ENCODE measurements around the gene ENOX2. TPM values are rescaled to one million over a fixed set of nuclear protein-coding genes. Genes with fewer than 3 reads are reported as not detected.

ENOX2 gene
- polyA plus RNA-seq, 3 donors, result 6.8 to 22.1 (median 14.7) TPM

DNA sequence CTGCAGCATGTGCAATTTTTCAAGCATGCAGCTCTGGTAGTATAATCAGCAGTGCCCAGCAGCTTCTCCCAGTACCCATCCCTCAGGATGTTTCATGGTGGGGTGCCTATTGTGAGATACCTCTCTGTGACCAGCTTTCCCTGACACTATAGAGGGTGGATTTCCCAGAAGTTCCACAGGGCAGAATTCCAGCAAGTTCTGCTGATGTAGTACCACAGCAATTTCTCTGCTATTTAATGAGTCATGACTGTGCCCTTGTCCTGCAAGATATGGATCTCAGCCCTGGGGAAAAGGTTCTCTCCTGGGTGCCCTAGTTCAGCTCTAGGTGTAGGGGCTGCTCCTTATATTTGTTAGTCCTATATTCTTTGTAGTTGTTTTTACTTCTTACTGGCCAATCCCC lies 174.8 kb downstream of the ENOX2 start:
- TF ChIP-seq, protein P1, sequence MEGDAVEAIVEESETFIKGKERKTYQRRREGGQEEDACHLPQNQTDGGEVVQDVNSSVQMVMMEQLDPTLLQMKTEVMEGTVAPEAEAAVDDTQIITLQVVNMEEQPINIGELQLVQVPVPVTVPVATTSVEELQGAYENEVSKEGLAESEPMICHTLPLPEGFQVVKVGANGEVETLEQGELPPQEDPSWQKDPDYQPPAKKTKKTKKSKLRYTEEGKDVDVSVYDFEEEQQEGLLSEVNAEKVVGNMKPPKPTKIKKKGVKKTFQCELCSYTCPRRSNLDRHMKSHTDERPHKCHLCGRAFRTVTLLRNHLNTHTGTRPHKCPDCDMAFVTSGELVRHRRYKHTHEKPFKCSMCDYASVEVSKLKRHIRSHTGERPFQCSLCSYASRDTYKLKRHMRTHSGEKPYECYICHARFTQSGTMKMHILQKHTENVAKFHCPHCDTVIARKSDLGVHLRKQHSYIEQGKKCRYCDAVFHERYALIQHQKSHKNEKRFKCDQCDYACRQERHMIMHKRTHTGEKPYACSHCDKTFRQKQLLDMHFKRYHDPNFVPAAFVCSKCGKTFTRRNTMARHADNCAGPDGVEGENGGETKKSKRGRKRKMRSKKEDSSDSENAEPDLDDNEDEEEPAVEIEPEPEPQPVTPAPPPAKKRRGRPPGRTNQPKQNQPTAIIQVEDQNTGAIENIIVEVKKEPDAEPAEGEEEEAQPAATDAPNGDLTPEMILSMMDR (IDR thresholded peaks at IDR 0.05), result no peak
- H3K27me3 Mint-ChIP-seq (ENCODE audit: low read depth in 3 of 3), result no peaks in the 10 kb centered on the region
- no peak overlapping the region for H3K4me3 Mint-ChIP-seq
- Histone ChIP-seq H3K27me3 (ENCODE audit: control insufficient read depth in 2 of 2, insufficient read depth in 2 of 2, low read length in 2 of 2) (no peaks in the 10 kb centered on the region), H3K4me2 (replicated peaks; ENCODE audit: extremely low read depth, low read length, poor library complexity, severe bottlenecking) (no peak overlapping the region), H2AFZ (ENCODE audit: insufficient read depth, low read depth, low read length, poor library complexity, severe bottlenecking) (no peak overlapping the region), H3K4me1 (ENCODE audit: control insufficient read depth in 1 of 2, insufficient read depth in 2 of 2, low read length in 2 of 2) (no peaks in the 10 kb centered on the region), H4K20me1 (ENCODE audit: insufficient read depth, low read length) (no peaks in the 10 kb centered on the region), H3K9me3 (replicated peaks in 1 of 2; ENCODE audit: control insufficient read depth in 1 of 2, insufficient read depth in 1 of 2, low read length in 2 of 2) (peaks cover 7 to 19% of the 10 kb centered on the region in 2 donors), H3K79me2 (ENCODE audit: insufficient read depth, low read length) (no peaks in the 10 kb centered on the region), H3K4me3 (replicated peaks in 1 of 3; ENCODE audit: low read depth in 2 of 3, low read length in 3 of 3) (no peak overlapping the region), H3K27ac (ENCODE audit: low read depth in 1 of 2, low read length in 2 of 2) (no peak overlapping the region), H3K9ac (ENCODE audit: insufficient read depth, low read length, poor library complexity, severe bottlenecking) (no peak overlapping the region), H3K36me3 (replicated peaks in 1 of 2; ENCODE audit: control insufficient read depth in 1 of 2, insufficient read depth in 2 of 2, low read length in 2 of 2) (no peaks in the 10 kb centered on the region)
- peaks cover 6 to 22% (median 16%) of the 10 kb centered on the region in 7 donors for H3K9me3 Mint-ChIP-seq
- H3K4me1 Mint-ChIP-seq, result peaks cover 6% of the 10 kb centered on the region
- no peak for DNase-seq
- intact Hi-C loops (cut with micrococcal nuclease), result no loop called here
- peaks cover 0 to 6% of the 10 kb centered on the region in 2 donors for H3K36me3 Mint-ChIP-seq
- H3K27ac Mint-ChIP-seq, result no peak overlapping the region

DNA sequence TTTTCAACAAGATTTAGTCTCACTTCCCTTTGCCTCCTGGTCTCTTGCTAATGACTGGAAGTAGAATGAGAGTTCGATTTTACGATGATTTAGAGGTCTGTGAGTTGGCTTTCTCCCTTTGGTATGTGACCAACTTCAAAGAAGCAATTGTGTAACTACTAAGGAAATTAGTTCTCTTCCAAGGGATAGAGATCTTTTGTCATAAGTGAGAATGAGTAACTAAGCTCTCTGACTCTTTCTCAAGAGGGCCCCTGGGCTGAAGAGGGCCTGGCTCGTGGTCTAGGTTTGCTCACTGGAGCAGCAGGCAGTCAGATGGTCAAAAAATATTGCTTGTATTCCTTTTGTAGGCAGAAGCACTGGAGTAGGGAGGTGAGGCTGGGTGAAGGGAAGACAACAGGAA lies 176.3 kb downstream of the ENOX2 start:
- intact Hi-C loops (cut with micrococcal nuclease), result no loop called here

More for the DNA sequence above, 176.3 kb downstream of the ENOX2 start:
- WGBS (ENCODE audit: insufficient coverage), result no CpG with 5 or more reads among the region's 3 CpGs
- Histone ChIP-seq H3K4me3 (replicated peaks in 1 of 3; ENCODE audit: low read depth in 2 of 3, low read length in 3 of 3) (no peak overlapping the region), H3K4me2 (replicated peaks; ENCODE audit: extremely low read depth, low read length, poor library complexity, severe bottlenecking) (no peak overlapping the region), H3K36me3 (replicated peaks in 1 of 2; ENCODE audit: control insufficient read depth in 1 of 2, insufficient read depth in 2 of 2, low read length in 2 of 2) (no peaks in the 10 kb centered on the region), H3K9me3 (replicated peaks in 1 of 2; ENCODE audit: control insufficient read depth in 1 of 2, insufficient read depth in 1 of 2, low read length in 2 of 2) (peaks cover 7 to 11% of the 10 kb centered on the region in 2 donors), H3K79me2 (ENCODE audit: insufficient read depth, low read length) (no peaks in the 10 kb centered on the region), H3K9ac (ENCODE audit: insufficient read depth, low read length, poor library complexity, severe bottlenecking) (no peak overlapping the region), H4K20me1 (ENCODE audit: insufficient read depth, low read length) (no peaks in the 10 kb centered on the region), H2AFZ (ENCODE audit: insufficient read depth, low read depth, low read length, poor library complexity, severe bottlenecking) (no peak overlapping the region), H3K27me3 (ENCODE audit: control insufficient read depth in 2 of 2, insufficient read depth in 2 of 2, low read length in 2 of 2) (no peaks in the 10 kb centered on the region), H3K27ac (ENCODE audit: low read depth in 1 of 2, low read length in 2 of 2) (no peak overlapping the region), H3K4me1 (ENCODE audit: control insufficient read depth in 1 of 2, insufficient read depth in 2 of 2, low read length in 2 of 2) (no peaks in the 10 kb centered on the region)
- DNase-seq, result peak in 1 of 3 donors; percentile 0
- Mint-ChIP-seq H3K4me1 (peaks cover 6% of the 10 kb centered on the region), H3K9me3 (peaks cover 4 to 14% (median 12%) of the 10 kb centered on the region in 7 donors), H3K27ac (peak overlapping the region in 2 of 7 donors; percentile 46 to 54), H3K27me3 (ENCODE audit: low read depth in 3 of 3) (no peaks in the 10 kb centered on the region), H3K36me3 (peaks cover 0 to 8% of the 10 kb centered on the region in 2 donors), H3K4me3 (no peak overlapping the region)
- TF ChIP-seq, protein P1 (IDR thresholded peaks at IDR 0.05), result no peak

Measured in CD14-positive monocyte (primary cell).